Adrenal gland (tissue), 12 donors: ENCODE measurements around the gene PSMD13. TPM values are rescaled to one million over a fixed set of nuclear protein-coding genes. Genes with fewer than 3 reads are reported as not detected.
A peak's percentile ranks its signal among the peaks of the same experiment; 100 is the strongest.

ENCODE experiments used
- DNase-seq, 7 donors: peaks; one replicate each; pipeline ENCODE4 v3.0.0-alpha.2; 2019 to 2020
- H3K27ac ChIP-seq, 5 donors: fragments of 200-600 bp; sonication (generic) in 4 of 5; 1 replicate in 3 of 5; 2 replicates in 2 of 5; pipeline versions ENCODE4 v1.5.1 to v1.8.0; 2016 to 2020; ENCODE audit warnings: mild to moderate bottlenecking in 1 of 5
- H3K27me3 ChIP-seq: fragments of 200-600 bp; 2 replicates; pipeline ENCODE4 v1.8.0; 2021
- H3K36me3 ChIP-seq, 2 donors: fragments of 200-600 bp; replicated peaks in 1 of 2; 1 replicate in 1 of 2; 2 replicates in 1 of 2; pipeline versions ENCODE4 v1.5.1 to v1.8.0; 2018 to 2022
- H3K4me1 ChIP-seq, 2 donors: fragments of 200-600 bp; replicated peaks in 1 of 2; 1 replicate in 1 of 2; 2 replicates in 1 of 2; pipeline versions ENCODE4 v1.5.1 to v1.8.0; 2018 to 2021
- H3K4me3 ChIP-seq, 4 donors: fragments of 200-600 bp; sonication (generic) in 3 of 4; one replicate each; pipeline ENCODE4 v1.5.1; 2016 to 2018
- H3K9me3 ChIP-seq, 3 donors: fragments of 200-600 bp; sonication (generic) in 1 of 3; replicated peaks in 1 of 3; 1 replicate in 2 of 3; 2 replicates in 1 of 3; pipeline versions ENCODE4 v1.5.1 to v1.8.0; 2016 to 2021
- POLR2A ChIP-seq, 2 donors: fragments of 450-650 bp; IDR thresholded peaks; one replicate each; pipeline ENCODE4 v1.6.1; 2017; ENCODE audit warnings: antibody characterized with exemption in 2 of 2, mild to moderate bottlenecking in 2 of 2, moderate library complexity in 1 of 2
- WGBS, 4 donors: extraction: QIAGEN DNeasy Blood & Tissue Kit in 2 of 4; methylation state at CpG; one replicate each; pipeline versions ENCODE4 v1.1.5 to v1.1.7; 2013 to 2017; 5-methylcytosine and 5-hydroxymethylcytosine counted together
- intact Hi-C, 2 donors: fragments of 100-400 bp; cut with DNase I; formaldehyde crosslinking; loops; one replicate each; pipeline versions ENCODE4 v1.14.1 to v1.15.0; 2022 to 2023
- polyA plus RNA-seq, 3 donors: library from polyadenylated mRNA; stranded (reverse); fragments of 200-250 nt in 2 of 3; fragments of 350-450 nt in 1 of 3; fragmentation: Illumina TruSeq in 1 of 3; extraction: RNeasy Lipid Tissue Mini Kit (QIAGEN cat#74804) in 1 of 3; gene quantifications; one replicate each; pipeline ENCODE4 v1.2.3, GENCODE V29; 2013 to 2014
- total RNA-seq, 9 donors: library from RNA; depleted of rRNA in 4 of 9; stranded (reverse); fragments of >200 nt in 4 of 9; fragments of 120-200 nt in 1 of 9; fragmentation: NEBNext Ultra II Directional in 1 of 9; extraction: Animal tissue kit (Norgen Biotek cat#: 25700) in 1 of 9; gene quantifications; one replicate each; pipeline versions ENCODE4 v1.1.0 to v1.2.4, GENCODE V29; 2013 to 2023
- TF ChIP-seq, protein P1 (sequence below), 6 experiments: fragments of 450-650 bp in 4 of 6; fragments of 200-600 bp in 2 of 6; sonication (generic) in 1 of 6; IDR thresholded peaks; 1 replicate in 5 of 6; 2 replicates in 1 of 6; pipeline versions ENCODE4 v1.5.1 to v1.8.0; 2016 to 2021; ENCODE audit warnings: antibody characterized with exemption in 6 of 6, mild to moderate bottlenecking in 2 of 6, moderate library complexity in 1 of 6
- donor health status: healthy with polysubstance abuse.
- donor health status: Bipolar disorder and iron deficiency.
- donor health status: DM: yes; HTN: yes; CAD: no.
- donor health status: DM: no; HTN: no; CAD: no.
- donor health status: DM: no; HTN: no; CAD: no.
- donor health status: DM: yes; HTN: yes; CAD: no.

The PSMD13 gene
- total and polyA plus RNA-seq, 12 donors: 62.2 to 174 (median 89.4) TPM

DNA sequence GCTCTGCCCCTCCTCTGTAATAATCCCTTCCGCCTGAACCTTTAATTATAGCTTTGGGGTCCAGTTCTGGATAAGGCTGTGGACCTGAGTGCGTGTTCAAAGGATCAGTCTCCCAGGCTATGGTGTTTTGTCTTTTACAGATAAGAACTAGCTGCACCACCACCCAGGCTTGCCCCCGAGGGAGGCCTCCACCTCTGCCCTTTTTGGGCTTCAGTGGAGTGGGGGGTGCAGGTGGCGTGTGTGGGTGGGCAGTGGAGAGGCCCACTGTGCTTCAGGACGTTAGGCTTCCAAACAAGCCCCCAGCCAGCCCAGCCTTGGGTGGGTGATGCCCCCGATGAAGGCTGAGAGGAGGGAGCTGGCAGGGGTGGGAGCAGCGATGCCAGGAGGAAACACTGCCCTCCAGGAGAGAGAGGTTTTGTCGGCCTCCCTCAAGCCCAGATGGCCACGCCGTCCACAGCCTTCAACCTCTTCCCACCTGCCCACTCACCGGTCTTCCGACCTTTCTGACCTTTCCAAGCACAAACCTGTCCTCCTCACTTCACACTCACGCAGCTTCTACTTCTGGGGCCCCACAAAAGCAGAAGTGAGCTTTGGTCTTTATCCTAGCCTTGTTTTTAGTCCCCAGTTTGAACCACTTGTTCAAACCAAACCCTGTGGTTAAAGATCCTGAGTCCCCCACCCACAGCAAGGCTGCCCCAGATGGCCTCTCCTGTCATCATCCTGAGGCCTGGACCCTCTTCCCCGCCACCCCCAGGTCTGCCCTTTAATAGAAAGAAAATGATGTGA, 20.4 kb downstream of the PSMD13 start:
- TF ChIP-seq POLR2A (IDR thresholded peaks at IDR 0.05): no peak
- TF ChIP-seq, protein P1, sequence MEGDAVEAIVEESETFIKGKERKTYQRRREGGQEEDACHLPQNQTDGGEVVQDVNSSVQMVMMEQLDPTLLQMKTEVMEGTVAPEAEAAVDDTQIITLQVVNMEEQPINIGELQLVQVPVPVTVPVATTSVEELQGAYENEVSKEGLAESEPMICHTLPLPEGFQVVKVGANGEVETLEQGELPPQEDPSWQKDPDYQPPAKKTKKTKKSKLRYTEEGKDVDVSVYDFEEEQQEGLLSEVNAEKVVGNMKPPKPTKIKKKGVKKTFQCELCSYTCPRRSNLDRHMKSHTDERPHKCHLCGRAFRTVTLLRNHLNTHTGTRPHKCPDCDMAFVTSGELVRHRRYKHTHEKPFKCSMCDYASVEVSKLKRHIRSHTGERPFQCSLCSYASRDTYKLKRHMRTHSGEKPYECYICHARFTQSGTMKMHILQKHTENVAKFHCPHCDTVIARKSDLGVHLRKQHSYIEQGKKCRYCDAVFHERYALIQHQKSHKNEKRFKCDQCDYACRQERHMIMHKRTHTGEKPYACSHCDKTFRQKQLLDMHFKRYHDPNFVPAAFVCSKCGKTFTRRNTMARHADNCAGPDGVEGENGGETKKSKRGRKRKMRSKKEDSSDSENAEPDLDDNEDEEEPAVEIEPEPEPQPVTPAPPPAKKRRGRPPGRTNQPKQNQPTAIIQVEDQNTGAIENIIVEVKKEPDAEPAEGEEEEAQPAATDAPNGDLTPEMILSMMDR (IDR thresholded peaks at IDR 0.05): no peak
- intact Hi-C loops: no loop called here
- H3K36me3 ChIP-seq: peaks cover 0 to 14% of the 10 kb centered on the region in 2 donors
- H3K27me3 ChIP-seq: no peaks in the 10 kb centered on the region
- H3K9me3 ChIP-seq: no peaks in the 10 kb centered on the region
- H3K4me1 ChIP-seq: no peaks in the 10 kb centered on the region
- 70 to 81% (median 72%) methylated on average over 11 to 14 of the region's 14 CpGs for WGBS, 4 donors
- H3K27ac ChIP-seq: no peak overlapping the region
- no peak for DNase-seq
- no peak overlapping the region for H3K4me3 ChIP-seq

DNA sequence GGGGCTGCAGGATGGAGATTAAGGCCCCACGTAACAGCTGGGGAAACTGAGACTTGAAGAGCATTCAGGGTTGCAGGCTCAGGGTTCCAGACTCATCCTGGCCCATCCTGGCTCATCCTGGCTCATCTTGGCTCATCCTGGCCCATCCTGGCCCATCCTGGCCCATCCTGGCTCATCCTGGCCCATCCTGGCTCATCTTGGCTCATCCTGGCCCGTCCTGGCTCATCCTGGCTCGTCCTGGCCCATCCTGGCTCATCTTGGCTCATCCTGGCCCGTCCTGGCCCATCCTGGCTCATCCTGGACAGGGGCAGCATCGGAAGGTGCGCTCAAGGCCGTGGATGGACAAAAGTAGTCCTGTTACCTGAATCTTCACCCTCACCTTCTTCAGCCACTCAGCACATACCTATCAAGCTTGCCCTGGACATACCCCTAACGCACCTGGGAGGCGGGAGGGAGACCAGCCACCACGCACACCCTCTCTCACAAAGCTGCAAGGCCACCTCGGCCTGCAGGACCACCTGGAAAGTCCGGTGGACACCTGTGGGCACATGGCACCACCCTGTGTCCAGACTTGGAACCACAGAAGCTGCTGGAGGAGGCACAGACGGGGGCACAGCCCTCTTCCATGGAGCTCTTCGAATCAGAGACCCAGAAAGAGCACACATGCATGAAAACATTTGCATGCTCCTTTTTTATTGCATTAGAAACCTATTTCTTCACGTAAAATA, 21.2 kb downstream of the PSMD13 start:
- H3K36me3 ChIP-seq: peaks cover 0 to 6% of the 10 kb centered on the region in 2 donors
- 68 to 79% (median 72%) methylated on average over 11 to 15 of the region's 15 CpGs for WGBS, 4 donors
- intact Hi-C loops: no loop called here
- H3K4me3 ChIP-seq: no peak overlapping the region
- no peaks in the 10 kb centered on the region for H3K9me3 ChIP-seq
- H3K4me1 ChIP-seq: no peaks in the 10 kb centered on the region
- H3K27ac ChIP-seq: no peak overlapping the region
- TF ChIP-seq POLR2A (IDR thresholded peaks at IDR 0.05): no peak
- TF ChIP-seq, protein P1 (IDR thresholded peaks at IDR 0.05): peak in 1 of 6 experiments; percentile 11
- peak in 1 of 7 donors; percentile 42 for DNase-seq
- H3K27me3 ChIP-seq: no peaks in the 10 kb centered on the region

DNA sequence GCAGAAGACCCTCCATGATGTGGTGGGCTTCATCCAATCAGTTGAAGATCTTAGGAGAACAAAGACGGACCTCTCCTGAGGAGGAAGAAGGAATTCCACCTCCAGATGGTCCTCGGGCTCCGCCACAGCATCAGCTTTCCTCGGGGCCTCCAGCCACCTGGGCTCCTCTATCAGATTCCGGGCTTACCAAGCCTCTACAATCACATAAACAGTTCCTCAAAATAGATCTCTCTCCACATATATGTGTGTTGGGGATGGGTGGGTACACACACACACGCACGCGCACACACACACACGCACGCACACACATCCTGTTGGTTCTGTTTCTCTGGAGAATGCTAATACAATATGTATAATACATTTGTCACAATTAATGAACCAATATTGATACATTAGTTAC, 22.6 kb downstream of the PSMD13 start:
- DNase-seq: no peak
- intact Hi-C loops: no loop called here
- H3K27ac ChIP-seq: no peak overlapping the region
- H3K4me1 ChIP-seq: no peaks in the 10 kb centered on the region
- no peaks in the 10 kb centered on the region for H3K36me3 ChIP-seq
- no peaks in the 10 kb centered on the region for H3K27me3 ChIP-seq
- WGBS, 4 donors: 70 to 72% (median 71%) methylated on average over 8 to 10 of the region's 10 CpGs
- H3K9me3 ChIP-seq: no peaks in the 10 kb centered on the region
- TF ChIP-seq POLR2A (IDR thresholded peaks at IDR 0.05): no peak
- TF ChIP-seq, protein P1 (IDR thresholded peaks at IDR 0.05): no peak
- H3K4me3 ChIP-seq: no peak overlapping the region

DNA sequence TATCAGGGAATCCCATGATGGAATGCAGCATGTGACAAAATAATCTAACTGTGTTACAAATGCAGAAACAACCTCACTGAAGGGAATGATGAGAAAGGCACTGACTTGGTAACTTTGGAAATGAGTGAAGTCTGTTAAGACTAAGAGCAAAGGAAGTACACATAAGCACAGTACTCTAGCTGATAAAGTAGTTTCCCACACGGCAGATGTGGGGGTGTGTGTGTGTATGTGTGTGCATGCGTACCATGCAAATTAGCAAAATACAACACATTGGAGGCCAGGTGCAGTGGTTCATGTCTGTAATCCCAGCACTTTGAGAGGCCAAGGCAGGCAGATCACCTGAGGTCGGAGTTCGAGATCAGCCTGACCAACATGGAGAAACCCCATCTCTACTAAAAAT, 24.8 kb downstream of the PSMD13 start:
- Histone ChIP-seq H3K27me3 (no peaks in the 10 kb centered on the region), H3K9me3 (no peaks in the 10 kb centered on the region), H3K36me3 (no peaks in the 10 kb centered on the region), H3K4me3 (no peak overlapping the region), H3K27ac (no peak overlapping the region), H3K4me1 (no peaks in the 10 kb centered on the region)
- TF ChIP-seq, protein P1 (IDR thresholded peaks at IDR 0.05): no peak
- no peak for TF ChIP-seq POLR2A (IDR thresholded peaks at IDR 0.05)
- intact Hi-C loops: no loop called here
- WGBS, 4 donors: 73 to 89% (median 87%) methylated on average over 4 of the region's 4 CpGs
- no peak for DNase-seq
